HG03139 (cell line): ENCODE results near the gene KRTAP21-2.
"Not testable (repeated sequence)": the region's sequence is repeated elsewhere in the genome, so short reads cannot be mapped to it uniquely, and the experiment has no call there.

Experiments used
- ATAC-seq: cut with Tn5 transposase; IDR thresholded peaks from one replicate; pipeline ENCODE4 v1.9.1; 2021; ENCODE audit not compliant: unreplicated experiment

KRTAP21-2 gene

DNA sequence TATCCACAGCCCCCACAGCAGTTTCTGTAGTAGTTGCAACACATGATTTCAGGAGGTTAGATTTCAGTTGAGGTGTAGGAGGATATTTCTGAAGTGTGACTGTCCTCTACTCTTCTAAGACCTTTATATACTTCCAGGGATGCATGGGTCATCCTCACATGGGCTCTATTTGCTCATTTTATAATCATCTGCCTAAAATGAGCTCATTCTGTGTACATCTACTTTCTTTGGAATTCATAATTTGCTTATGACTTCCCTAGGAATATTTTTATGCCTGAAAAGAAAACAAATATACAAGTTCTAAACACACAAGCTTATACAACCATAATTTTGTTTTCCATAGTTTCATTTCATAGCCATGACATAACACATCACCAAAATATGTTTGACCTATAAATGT, at the start of gene KRTAP21-2:
KRTAP21-2 (minus strand) TSS at position 101 of the 400 bp plus-strand sequence; CDS start at position 44, 57 bp downstream.
- no peak for ATAC-seq

DNA sequence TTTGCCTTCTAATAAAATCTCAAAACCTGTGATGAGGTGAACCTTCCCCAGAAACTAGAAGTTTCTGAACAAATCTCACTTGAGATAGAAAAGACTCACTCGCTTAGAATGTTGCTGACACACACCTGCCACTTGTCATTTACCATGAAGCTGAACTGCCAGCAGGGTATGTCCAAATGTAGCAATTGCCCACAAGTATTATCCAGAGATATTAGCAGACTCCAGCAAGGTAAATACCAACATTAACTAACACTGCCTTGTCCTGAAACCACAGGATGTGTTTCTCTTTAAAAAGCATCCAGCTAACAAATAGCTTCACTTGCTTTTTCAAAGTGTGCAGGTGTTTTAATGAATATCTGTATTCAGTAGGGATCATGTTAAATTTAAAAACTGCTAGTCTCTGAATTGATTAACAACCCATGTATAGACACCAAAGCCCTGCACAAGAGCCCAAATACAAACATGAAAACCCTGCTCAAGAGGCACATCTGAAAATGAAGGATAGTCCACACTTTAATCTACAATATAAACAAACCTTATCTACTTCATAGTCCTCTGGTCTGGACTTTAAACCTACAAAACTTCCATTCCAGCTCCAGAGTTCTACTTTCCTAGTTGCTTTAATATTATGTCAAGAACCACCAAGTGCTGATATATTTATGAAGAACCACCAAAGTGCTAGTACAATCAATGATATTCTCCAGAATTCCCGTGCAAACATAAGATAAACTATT, 46.7 kb upstream of the KRTAP21-2 start:
- ATAC-seq, result no peak

DNA sequence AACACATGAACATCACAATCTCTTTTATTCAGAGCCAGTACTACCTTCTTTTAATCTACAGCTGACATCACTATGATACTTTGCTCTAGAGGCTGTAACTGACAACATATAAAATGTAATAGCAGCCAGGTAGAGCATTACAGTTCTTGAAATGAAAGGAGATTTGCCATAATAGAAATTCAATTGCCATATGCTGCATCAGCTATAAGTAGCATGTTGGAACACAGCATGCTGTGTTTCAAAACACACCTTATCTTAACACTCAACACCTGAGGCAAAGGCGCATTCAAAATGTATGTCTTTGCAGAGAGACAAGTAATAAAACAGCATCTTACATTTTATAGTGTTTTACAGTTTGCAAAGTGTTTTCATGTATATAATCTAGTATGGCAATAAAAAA, 32.2 kb upstream of the KRTAP21-2 start:
- ATAC-seq, result no peak

DNA sequence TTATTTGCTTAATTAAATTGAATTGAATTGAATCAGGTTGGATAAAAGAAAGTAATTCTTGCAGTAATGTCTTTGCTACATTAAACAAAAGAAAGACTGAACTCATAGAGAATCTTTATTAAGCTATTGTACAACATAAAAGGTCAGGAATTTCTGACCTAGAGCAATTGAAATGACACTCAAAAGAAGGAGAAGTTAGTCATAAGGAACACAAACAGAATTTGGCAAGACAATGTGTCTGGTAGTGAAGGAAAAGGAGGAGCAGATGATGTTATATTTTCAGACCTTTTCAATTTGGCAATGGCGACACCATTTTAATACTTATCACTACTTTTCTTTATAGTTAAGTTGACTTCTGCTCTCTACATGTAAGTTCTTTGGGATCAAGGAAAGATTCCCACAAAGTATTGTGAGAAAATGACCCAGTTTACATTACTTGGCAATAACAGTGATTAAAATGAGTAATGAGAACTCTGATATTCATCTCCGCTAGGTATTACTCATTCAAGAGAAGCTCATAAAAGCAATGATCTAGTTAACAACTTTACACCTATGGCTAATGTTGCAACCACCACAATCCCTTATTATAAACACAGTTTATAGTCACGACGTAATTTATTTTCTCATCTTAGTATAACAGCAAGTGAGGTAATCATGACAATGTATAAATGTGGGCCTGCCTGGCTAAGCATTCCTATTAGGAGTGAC, 22.8 kb upstream of the KRTAP21-2 start:
- ATAC-seq, result no peak

DNA sequence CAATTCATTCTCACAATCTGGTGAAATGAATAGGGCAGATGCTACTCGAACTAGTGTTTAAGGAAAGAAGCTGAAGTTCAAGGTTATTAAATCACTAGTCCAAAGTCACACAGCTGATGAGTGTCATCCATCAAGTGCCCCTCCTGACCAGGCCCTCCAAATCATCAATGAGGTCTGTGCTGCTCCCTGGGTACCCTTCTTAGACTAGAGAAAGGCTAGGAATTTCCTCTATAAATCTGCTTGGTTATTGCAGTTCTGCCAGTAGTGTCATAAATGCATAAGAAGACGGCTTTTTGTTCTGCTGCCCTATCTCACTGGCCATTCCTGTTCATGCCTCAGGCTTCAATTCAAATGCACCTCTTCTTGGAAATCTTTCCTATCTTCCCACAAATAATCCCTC, 13.7 kb upstream of the KRTAP21-2 start:
- no peak for ATAC-seq

DNA sequence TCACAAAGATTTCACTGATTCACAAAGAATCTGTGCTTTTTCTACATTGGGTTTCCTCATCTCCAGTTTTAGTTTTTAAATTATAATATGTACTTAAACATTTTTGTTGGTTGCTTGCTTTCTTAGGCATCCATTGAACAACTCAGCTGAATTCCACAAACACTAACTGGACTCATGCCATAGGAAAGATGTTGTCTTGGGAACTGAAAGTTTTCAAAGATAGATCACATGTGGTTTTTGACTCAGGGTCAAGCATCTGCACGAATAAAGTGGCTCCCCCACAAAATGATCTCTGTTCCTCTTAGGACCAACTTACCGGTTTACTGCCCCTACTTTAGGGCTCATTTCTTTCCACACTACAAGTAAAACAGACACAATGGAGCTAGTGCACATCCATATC, 11.2 kb upstream of the KRTAP21-2 start:
- no peak for ATAC-seq

DNA sequence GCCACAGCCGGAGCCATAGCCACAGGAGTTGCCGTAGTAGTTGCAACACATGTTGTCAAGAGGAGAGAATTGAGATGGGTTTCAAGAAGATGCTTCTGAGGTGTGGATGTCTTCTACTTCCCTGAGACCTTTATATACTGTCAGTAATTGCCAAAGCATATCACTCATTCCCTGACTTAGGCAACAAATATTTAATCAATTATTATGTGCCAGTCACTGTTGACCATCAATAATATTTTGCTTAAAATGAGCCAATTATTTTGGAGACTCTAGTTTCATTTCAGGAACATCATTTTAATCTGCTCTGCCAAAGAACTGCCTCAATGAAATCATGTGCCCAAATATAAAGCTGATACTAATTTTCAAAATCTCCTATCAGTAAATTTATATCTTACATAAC, 8.3 kb upstream of the KRTAP21-2 start, which contains the start of gene KRTAP21-1:
KRTAP21-1 (minus strand) TSS at position 101 of the 400 bp plus-strand sequence; CDS start at position 51, 50 bp downstream.
- not testable (repeated sequence) for ATAC-seq

DNA sequence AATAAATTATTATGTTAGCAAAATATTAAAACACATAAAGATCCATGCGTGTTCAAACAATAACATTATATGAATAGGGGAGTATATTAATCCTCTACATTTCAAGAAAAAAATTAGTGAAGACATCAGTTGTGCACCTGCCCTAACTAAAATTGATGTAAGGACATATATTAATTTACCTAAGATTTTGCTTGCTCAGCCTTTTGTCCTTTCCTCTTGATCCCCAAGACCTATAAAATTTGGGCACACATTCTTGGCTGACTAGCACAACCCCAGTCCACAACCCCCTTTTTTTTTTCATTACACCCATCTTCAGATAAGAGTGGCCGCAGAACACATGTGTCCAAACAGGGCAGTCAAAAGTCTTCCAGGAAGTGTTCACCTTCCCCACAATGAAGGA, 6.6 kb downstream of the KRTAP21-2 start:
- no peak for ATAC-seq

DNA sequence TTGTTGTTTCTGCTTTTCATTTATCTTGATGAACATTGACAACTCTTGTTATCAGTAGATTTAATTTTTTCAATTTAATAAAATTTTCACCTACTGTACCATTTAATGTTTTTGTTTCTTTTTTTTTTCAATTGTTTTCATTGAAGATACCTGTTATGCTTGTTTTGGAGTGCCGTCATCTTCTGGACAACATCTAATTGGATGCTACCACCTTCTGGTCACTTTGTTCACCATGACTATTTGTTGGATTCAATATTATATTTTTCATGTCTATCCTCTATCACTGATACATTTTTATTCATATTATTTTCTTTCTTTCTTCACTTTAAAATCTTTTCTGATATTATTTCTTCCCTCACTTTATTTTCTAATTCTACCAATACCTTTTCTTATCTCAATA, 14.0 kb downstream of the KRTAP21-2 start:
- no peak for ATAC-seq

DNA sequence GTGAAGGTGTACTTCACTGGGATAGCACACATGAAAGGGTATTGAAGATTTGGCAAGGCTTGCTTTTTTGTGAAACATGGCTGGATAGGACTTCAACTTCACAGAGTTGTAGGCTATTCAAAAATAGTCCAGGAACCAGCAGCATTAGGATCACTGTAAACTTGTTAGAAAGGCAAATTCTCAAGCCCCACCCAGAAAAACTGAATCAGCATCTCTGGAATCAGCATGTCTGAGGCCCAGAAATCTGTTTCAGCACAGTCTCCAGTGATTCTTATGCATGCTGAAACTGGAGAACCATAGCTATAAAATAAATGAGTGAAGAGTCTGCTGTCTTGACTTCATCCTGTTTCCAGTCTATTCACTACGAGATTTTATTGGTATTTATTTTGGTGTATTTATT, 20.3 kb downstream of the KRTAP21-2 start:
- ATAC-seq, result no peak

DNA sequence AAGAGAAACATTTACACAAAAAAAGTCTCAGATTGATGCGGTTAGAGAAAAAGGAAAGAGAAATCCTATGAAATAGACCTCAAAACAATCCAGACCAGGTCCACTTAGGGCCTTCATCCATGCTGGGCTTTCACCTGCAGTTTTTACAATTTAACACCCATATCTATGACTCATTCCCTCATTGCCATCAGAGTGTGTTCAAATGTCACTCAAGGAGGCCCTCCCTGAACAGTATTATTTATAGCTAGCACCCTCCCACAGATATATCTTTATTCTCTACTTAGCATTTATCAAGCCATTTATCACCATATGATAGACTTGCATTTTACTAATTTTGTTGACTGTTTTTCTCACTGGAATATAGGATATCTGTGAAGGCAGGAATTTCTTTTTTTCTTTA, 27.7 kb downstream of the KRTAP21-2 start:
- ATAC-seq, result no peak

DNA sequence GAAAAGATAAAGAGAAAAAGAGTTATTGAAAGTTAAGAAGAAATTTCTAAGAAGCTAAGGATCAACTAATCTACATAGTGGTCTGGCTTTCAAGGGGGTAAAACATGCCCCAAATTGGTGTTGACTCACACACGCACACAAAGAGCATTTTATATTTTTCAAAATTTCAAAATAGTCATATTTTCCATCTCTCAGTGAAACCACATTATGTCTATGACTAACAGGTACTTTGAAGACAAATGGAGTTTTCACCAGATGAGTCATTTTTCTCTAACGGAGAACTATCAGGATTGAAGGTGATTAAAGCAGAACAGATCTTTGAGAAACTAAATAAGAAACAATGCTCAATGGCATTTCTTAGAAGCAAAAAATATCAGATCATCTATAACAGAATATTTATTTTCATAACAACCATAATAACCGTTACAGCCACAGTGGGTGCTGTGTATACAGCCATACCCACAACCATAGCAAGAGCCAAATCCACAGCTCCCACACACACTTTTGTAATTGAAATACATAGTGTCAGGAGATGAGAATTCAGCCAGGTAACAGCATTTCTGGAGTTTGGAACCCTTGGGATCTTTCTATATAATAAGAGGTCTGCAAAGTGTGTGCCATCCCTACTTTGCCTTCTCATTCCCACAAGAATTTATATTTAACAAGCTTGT, 28.7 kb downstream of the KRTAP21-2 start, which contains the start of gene KRTAP21-3:
KRTAP21-3 (minus strand) TSS at position 539 of the 671 bp plus-strand sequence; CDS start at position 521, 18 bp downstream.
- ATAC-seq, result no peak

DNA sequence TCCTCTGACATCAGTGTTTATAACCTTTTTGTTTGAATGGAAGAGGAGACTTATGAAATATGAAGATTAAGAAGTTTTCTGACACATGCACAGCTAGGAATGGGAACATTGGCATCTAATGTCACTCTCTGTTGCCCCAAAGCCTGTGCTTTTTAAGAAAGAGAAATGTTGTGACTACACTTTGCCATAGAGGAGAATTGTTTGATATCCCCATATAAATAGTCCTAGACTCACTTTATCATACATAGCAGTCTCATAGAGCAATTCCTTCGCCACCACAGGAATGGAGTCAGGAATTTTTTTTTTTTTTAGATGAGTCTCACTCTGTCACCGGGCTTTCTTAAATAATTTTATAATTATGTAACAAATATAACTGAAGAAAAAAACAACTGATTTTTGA, 30.0 kb downstream of the KRTAP21-2 start:
- no peak for ATAC-seq

DNA sequence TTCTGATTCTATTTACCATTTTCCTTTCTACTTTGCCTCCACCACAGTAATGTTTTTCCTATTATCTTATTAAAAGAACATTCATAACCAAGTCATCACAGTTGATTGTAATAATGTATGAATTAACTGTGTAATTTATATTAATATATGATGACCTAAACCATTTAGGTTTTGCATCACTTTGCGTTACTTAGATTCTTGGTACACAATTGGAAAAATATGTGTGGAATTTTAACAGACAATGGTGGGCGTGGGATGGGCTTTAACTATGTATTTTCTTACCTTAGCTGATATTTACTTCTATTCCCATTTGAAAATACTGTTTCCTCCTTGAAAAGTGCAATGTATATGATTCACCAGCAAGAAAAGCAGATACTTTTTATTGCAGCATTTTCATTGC, 32.1 kb downstream of the KRTAP21-2 start:
- no peak for ATAC-seq

DNA sequence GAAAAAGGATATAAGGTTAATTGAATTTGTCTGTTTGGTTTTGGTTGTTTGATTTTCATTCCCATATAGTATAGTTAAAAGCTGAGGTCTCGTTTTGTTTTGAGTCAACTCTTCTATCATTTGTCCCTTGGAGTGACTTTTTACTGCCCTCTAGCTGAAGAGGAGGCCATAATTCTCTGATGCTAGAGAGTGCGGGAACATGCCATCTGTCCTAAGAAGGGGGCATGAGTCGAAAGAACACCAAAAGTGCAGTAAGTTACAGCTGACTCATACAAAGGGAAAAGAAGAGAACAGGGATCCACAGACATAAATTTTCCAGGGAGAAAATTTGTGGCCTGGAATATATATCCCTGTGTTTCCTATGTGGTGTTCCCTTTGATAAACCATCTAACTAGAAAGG, 32.6 kb downstream of the KRTAP21-2 start:
- ATAC-seq, result no peak

DNA sequence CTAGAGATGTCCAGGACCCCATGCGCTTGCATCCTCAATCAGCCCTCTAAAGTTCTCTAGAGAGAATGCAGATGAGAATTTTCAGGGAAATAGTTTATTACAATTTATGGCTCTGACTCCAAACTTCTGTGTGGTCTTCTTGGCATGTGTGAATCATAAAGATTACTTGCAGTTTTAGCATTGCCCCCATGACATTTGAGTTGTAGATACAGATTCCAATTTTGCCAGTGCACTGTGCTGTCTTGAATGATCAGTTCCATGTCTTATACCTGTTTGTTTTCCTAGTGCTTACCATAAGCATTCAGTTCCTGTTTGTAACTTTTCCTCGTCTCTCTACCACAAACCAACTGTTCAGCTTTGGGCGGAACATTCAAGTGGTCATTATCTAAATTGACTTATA, 33.3 kb downstream of the KRTAP21-2 start:
- ATAC-seq, result no peak

DNA sequence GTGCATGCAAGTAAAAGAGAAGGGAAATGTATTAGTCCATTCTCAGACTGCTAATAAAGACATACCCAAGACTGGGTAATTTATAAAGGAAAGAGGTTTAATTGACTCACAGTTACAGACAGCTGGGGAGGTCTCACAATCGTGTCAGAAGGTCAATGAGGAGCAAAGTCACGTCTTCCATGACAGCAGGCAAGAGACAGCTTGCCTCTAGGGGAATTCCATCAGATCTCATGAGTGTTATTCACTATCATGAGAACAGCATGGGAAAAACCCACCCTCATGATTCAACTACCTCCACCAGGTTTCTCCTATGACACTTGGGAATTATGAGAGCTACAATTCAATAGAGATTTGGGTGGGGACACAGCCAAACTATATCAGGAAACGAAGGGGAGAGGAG, 36.6 kb downstream of the KRTAP21-2 start:
- no peak for ATAC-seq

DNA sequence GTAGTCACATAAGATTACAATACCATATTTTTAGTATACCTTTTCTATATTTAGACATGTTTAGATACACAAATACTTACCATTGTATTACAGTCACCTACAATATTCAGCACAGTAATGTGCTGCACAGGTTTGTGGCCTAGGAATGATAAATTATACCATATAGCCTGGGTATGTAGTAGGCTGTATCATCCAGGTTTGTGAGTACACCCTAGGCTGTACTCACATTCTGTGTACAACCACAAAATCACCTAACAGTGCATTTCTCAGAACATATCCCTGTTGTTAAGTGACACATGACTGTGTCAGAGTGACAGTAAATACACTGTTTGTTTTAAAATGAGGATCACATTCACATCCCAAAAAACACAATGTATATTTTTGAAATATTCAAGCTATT, 39.6 kb downstream of the KRTAP21-2 start:
- ATAC-seq, result no peak
